Calu3 (cell line): ENCODE data around the gene CCDC92B. TPM values are rescaled to one million over a fixed set of nuclear protein-coding genes. Genes with fewer than 3 reads are reported as not detected.

Source experiments
- BruUV-seq: library from RNA; stranded (reverse); fragments of 400-500 nt; replicated peaks from 2 replicates; lab custom pipeline; 2021; lab: Mats Ljungman, UMichigan
- CTCF ChIA-PET: fragments of 300-600 bp; sonication (Branson Sonifier 250); formaldehyde crosslinking; loops from one replicate; lab custom pipeline; 2022; ENCODE audit warnings: antibody characterized with exemption; lab: Charles Lee
- DNase-seq: peaks from one replicate; pipeline ENCODE4 v3.0.0; 2022
- H3K27ac Mint-ChIP-seq: one replicate; pipeline ENCODE4 v1.8.0; 2022; ENCODE audit warnings: mixed read lengths; ENCODE audit not compliant: unreplicated experiment
- H3K27me3 Mint-ChIP-seq: one replicate; pipeline ENCODE4 v1.8.0; 2022; ENCODE audit warnings: mixed read lengths; ENCODE audit not compliant: unreplicated experiment
- H3K36me3 Mint-ChIP-seq: one replicate; pipeline ENCODE4 v1.8.0; 2022; ENCODE audit warnings: mild to moderate bottlenecking, moderate library complexity, mixed read lengths; ENCODE audit not compliant: insufficient read depth, unreplicated experiment
- H3K4me1 Mint-ChIP-seq: one replicate; pipeline ENCODE4 v1.8.0; 2022; ENCODE audit warnings: mild to moderate bottlenecking, low read depth, mixed read lengths; ENCODE audit not compliant: unreplicated experiment
- H3K4me3 Mint-ChIP-seq: one replicate; pipeline ENCODE4 v1.8.0; 2022; ENCODE audit warnings: mild to moderate bottlenecking, low read depth, moderate library complexity, mixed read lengths; ENCODE audit not compliant: unreplicated experiment
- H3K9me3 Mint-ChIP-seq: one replicate; pipeline ENCODE4 v1.8.0; 2022; ENCODE audit warnings: low read depth, mixed read lengths; ENCODE audit not compliant: unreplicated experiment
- CTCF ChIP-seq: fragments of 200-600 bp; IDR thresholded peaks from one replicate; pipeline ENCODE4 v1.8.0; 2022; ENCODE audit warnings: antibody characterized with exemption; ENCODE audit not compliant: unreplicated experiment
- intact Hi-C: fragments of 100-400 bp; cut with micrococcal nuclease; formaldehyde crosslinking; loops from one replicate; pipeline ENCODE4 v1.10.0; 2022; ENCODE audit not compliant: unreplicated experiment
- total RNA-seq: library from RNA; stranded (reverse); gene quantifications from 2 replicates; pipeline ENCODE4 v1.2.3, GENCODE V29; 2022

Gene CCDC92B
- total RNA-seq, 1 experiment from 2014 or later, result not detected

- H3K4me1 Mint-ChIP-seq, result no peaks in the 10 kb centered on the region
- intact Hi-C loops, result no loop called here
- no peak overlapping the region for H3K27ac Mint-ChIP-seq
- TF ChIP-seq CTCF, result no peak
- CTCF ChIA-PET, result no interaction called here
- no peak overlapping the region for H3K4me3 Mint-ChIP-seq
- no TSS peak for BruUV-seq
- no peaks in the 10 kb centered on the region for H3K9me3 Mint-ChIP-seq
- H3K27me3 Mint-ChIP-seq, result peaks cover 15% of the 10 kb centered on the region
- DNase-seq, result no peak
- H3K36me3 Mint-ChIP-seq, result no peaks in the 10 kb centered on the region
Measured at GRCh38 chr17:2719861-2720260, 29.6 kb downstream of the CCDC92B start.

GRCh38 chr17:2718150-2718938, 31.1 kb downstream of the CCDC92B start:
- Mint-ChIP-seq H3K9me3 (no peaks in the 10 kb centered on the region), H3K4me3 (no peak overlapping the region), H3K27me3 (peaks cover 14% of the 10 kb centered on the region), H3K27ac (no peak overlapping the region), H3K36me3 (no peaks in the 10 kb centered on the region), H3K4me1 (no peaks in the 10 kb centered on the region)
- no peak for TF ChIP-seq CTCF
- BruUV-seq, result no TSS peak
- intact Hi-C loops, result no loop called here
- CTCF ChIA-PET, result no interaction called here
- no peak for DNase-seq

- H3K4me3 Mint-ChIP-seq, result no peak overlapping the region
- no peak overlapping the region for H3K27ac Mint-ChIP-seq
- H3K9me3 Mint-ChIP-seq, result no peaks in the 10 kb centered on the region
- peaks cover 9% of the 10 kb centered on the region for H3K4me1 Mint-ChIP-seq
- TF ChIP-seq CTCF, result no peak
- CTCF ChIA-PET, result no interaction called here
- intact Hi-C loops, result no loop called here
- H3K36me3 Mint-ChIP-seq, result peaks cover 8% of the 10 kb centered on the region
- DNase-seq, result no peak
- peaks cover 4% of the 10 kb centered on the region for H3K27me3 Mint-ChIP-seq
- BruUV-seq, result no TSS peak
Measured at GRCh38 chr17:2716649-2717048, 32.8 kb downstream of the CCDC92B start.

- H3K27ac Mint-ChIP-seq, result no peak overlapping the region
- BruUV-seq, result no TSS peak
- H3K4me3 Mint-ChIP-seq, result no peak overlapping the region
- H3K36me3 Mint-ChIP-seq, result peaks cover 36% of the 10 kb centered on the region
- intact Hi-C loops, result no loop called here
- peaks cover 21% of the 10 kb centered on the region for H3K4me1 Mint-ChIP-seq
- CTCF ChIA-PET, result interaction anchor here (0.6 kb wide), 1 partner anchor 12 kb away, joined by 3 read pairs; no protein-coding TSS in a partner anchor
- no peak for DNase-seq
- no peak for TF ChIP-seq CTCF
- no peaks in the 10 kb centered on the region for H3K9me3 Mint-ChIP-seq
- no peaks in the 10 kb centered on the region for H3K27me3 Mint-ChIP-seq
Measured at GRCh38 chr17:2713881-2714280, 35.6 kb downstream of the CCDC92B start.
